ENCODE data around the gene KCNG1. TPM values are rescaled to one million over a fixed set of nuclear protein-coding genes. Genes with fewer than 3 reads are reported as not detected.

KCNG1 gene
- total RNA-seq, 4 donors from 2014 or later: 0.39 to 7.0 (median 0.91) TPM

DNA sequence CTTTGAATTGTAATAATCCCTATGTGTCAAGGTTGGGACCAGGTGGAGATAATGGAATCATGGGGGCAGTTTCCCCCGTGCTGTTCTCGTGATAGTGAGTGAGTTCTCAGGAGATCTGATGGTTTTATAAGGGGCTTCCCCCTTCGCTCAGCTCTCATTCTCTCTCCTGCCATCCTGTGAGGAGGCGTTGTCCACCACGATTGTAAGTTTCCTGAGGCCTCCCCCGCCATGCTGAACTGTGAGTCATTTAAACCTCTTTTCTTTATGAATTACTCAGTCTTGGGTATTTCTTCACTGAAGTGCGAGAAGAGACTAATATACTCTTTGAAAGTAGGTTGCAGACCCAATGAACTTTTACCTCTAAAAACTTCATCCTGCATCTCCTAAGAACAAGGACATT, 39.2 kb upstream of the KCNG1 start:
- 67 to 71% methylated on average over 7 of the region's 7 CpGs for WGBS, 2 donors
- Histone ChIP-seq H3K9me3 (peaks cover 0 to under 1% (median 0%) of the 10 kb centered on the region in 4 donors), H3K4me3 (no peak overlapping the region), H3K4me1 (no peaks in the 10 kb centered on the region), H3K27ac (no peak overlapping the region), H3K27me3 (peaks cover 0 to 5% of the 10 kb centered on the region in 2 donors), H3K36me3 (no peaks in the 10 kb centered on the region)
- no peak for DNase-seq (ENCODE audit: low spot score in 2 of 2)
- TF ChIP-seq POLR2A (IDR thresholded peaks at IDR 0.05) (no peak), EP300 (IDR thresholded peaks at IDR 0.05) (no peak)
- TF ChIP-seq, protein P1, sequence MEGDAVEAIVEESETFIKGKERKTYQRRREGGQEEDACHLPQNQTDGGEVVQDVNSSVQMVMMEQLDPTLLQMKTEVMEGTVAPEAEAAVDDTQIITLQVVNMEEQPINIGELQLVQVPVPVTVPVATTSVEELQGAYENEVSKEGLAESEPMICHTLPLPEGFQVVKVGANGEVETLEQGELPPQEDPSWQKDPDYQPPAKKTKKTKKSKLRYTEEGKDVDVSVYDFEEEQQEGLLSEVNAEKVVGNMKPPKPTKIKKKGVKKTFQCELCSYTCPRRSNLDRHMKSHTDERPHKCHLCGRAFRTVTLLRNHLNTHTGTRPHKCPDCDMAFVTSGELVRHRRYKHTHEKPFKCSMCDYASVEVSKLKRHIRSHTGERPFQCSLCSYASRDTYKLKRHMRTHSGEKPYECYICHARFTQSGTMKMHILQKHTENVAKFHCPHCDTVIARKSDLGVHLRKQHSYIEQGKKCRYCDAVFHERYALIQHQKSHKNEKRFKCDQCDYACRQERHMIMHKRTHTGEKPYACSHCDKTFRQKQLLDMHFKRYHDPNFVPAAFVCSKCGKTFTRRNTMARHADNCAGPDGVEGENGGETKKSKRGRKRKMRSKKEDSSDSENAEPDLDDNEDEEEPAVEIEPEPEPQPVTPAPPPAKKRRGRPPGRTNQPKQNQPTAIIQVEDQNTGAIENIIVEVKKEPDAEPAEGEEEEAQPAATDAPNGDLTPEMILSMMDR (IDR thresholded peaks at IDR 0.05): no peak

GRCh38 chr20:51061418-51062045, 38.6 kb upstream of the KCNG1 start:
- TF ChIP-seq, protein P1 (IDR thresholded peaks at IDR 0.05): no peak
- TF ChIP-seq EP300 (IDR thresholded peaks at IDR 0.05): no peak
- TF ChIP-seq POLR2A (IDR thresholded peaks at IDR 0.05): no peak
- WGBS, 2 donors: 84 to 87% methylated on average over 5 of the region's 5 CpGs
- peaks cover 0 to 5% of the 10 kb centered on the region in 2 donors for H3K27me3 ChIP-seq
- H3K9me3 ChIP-seq: peaks cover 0 to 6% (median 0%) of the 10 kb centered on the region in 4 donors
- H3K27ac ChIP-seq: no peak overlapping the region
- DNase-seq (ENCODE audit: low spot score in 2 of 2): no peak
- no peaks in the 10 kb centered on the region for H3K36me3 ChIP-seq
- no peaks in the 10 kb centered on the region for H3K4me1 ChIP-seq
- H3K4me3 ChIP-seq: no peak overlapping the region

GRCh38 chr20:51060301-51060700, 37.4 kb upstream of the KCNG1 start:
- H3K9me3 ChIP-seq: peaks cover 0 to 7% (median 0%) of the 10 kb centered on the region in 4 donors
- no peak for DNase-seq (ENCODE audit: low spot score in 2 of 2)
- WGBS, 2 donors: 83 to 91% methylated on average over 5 of the region's 5 CpGs
- H3K27ac ChIP-seq: no peak overlapping the region
- H3K4me3 ChIP-seq: no peak overlapping the region
- H3K27me3 ChIP-seq: peaks cover 0 to 5% of the 10 kb centered on the region in 2 donors
- no peaks in the 10 kb centered on the region for H3K4me1 ChIP-seq
- H3K36me3 ChIP-seq: no peaks in the 10 kb centered on the region
- no peak for TF ChIP-seq EP300 (IDR thresholded peaks at IDR 0.05)
- TF ChIP-seq, protein P1 (IDR thresholded peaks at IDR 0.05): no peak

- H3K27ac ChIP-seq: no peak overlapping the region
- TF ChIP-seq POLR2A (IDR thresholded peaks at IDR 0.05): no peak
- TF ChIP-seq EP300 (IDR thresholded peaks at IDR 0.05): no peak
- TF ChIP-seq, protein P1 (IDR thresholded peaks at IDR 0.05): no peak
- H3K4me1 ChIP-seq: no peaks in the 10 kb centered on the region
- DNase-seq (ENCODE audit: low spot score in 2 of 2): no peak
- H3K4me3 ChIP-seq: no peak overlapping the region
- no peaks in the 10 kb centered on the region for H3K36me3 ChIP-seq
- H3K27me3 ChIP-seq: peaks cover 0 to 5% of the 10 kb centered on the region in 2 donors
- WGBS, 2 donors: 38 to 63% methylated on average over 1 of the region's 1 CpG
- H3K9me3 ChIP-seq: peaks cover 0 to 7% (median 0%) of the 10 kb centered on the region in 4 donors
These were observed 37.0 kb upstream of the KCNG1 start for GRCh38 chr20:51059862-51060261.

GRCh38 chr20:51058017-51058416, 35.1 kb upstream of the KCNG1 start:
- Histone ChIP-seq H3K4me1 (no peaks in the 10 kb centered on the region), H3K4me3 (no peak overlapping the region), H3K27ac (no peak overlapping the region), H3K27me3 (peaks cover 0 to 5% of the 10 kb centered on the region in 2 donors), H3K9me3 (peaks cover 0 to 7% (median 0%) of the 10 kb centered on the region in 4 donors), H3K36me3 (no peaks in the 10 kb centered on the region)
- DNase-seq (ENCODE audit: low spot score in 2 of 2): no peak
- TF ChIP-seq EP300 (IDR thresholded peaks at IDR 0.05) (no peak), POLR2A (IDR thresholded peaks at IDR 0.05) (no peak)
- TF ChIP-seq, protein P1 (IDR thresholded peaks at IDR 0.05): no peak
- 33 to 36% methylated on average over 9 of the region's 9 CpGs for WGBS, 2 donors

Measured in tibial nerve (tissue), 4 donors.